NCI-H2029 treated with DMSO at 0.1 percent for 48 hours (cell line): ENCODE data around the gene SLC2A6.

Source experiments
- DNase-seq: peaks from one replicate; lab custom pipeline; 2025; lab: John Stamatoyannopoulos, UW

The SLC2A6 gene

GRCh38 chr9:133515615-133516255 is 36.8 kb upstream of the SLC2A6 start:
- DNase-seq = no peak

DNA sequence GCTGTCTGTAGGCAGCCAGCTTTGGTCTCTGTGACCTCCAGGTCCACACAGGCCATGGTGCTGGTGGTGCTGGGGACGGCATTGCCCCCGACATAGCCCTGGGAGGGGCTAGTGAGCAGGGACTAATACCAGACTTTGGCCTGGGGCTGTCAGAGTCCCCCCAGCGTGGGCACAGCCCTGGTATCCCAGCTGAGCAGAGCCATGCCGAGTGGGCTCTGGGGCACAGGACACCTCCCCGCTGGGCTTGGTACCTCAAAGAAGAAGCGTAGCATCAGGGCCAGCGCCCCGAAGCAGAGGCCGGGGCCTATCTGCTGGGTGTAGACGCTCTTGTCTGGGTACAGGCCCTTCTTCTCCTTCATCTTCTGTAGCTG is 36.3 kb upstream of the SLC2A6 start:
- DNase-seq = no peak

DNA sequence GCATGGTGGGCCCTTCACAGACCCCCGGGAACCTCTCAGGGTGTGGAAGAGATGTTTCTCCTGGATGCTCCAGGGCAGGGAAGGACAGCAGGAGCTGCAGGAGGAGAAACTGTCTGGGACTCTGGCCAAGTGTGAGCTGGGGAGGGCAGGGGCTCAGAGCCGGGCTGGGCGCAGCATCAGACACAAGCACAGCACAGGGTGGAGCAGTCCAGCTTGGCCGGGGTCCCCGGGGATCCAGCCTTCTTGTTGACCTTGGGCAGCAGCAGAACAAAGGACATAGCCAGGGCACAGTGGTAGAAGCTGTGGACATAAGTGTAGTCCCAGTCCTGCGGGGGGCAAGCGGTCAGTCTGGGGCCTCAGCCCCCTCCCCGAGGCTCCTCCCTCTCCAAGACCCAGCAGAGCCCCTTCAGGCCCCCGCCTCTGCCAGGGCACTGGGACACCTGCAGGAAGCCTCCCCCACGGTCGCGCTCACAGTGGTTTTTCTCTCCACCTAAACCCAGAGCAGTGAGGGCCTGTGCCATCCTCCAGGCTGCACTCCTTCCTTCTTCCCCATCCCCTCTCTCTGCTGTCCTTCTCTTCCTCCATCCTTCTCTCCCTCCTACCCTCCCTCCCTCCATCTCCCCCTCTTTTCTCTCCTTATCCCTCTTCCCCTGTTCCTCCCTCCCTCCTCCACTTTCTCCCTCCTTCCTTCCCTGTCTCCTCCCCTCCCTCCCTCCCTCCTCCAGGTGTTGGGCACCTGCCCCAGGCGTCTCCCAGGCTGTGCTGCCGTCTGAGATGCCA is 35.8 kb upstream of the SLC2A6 start:
- peak; percentile 85 for DNase-seq

- DNase-seq = no peak
Observed at GRCh38 chr9:133513214-133514100, 34.6 kb upstream of the SLC2A6 start.

DNA sequence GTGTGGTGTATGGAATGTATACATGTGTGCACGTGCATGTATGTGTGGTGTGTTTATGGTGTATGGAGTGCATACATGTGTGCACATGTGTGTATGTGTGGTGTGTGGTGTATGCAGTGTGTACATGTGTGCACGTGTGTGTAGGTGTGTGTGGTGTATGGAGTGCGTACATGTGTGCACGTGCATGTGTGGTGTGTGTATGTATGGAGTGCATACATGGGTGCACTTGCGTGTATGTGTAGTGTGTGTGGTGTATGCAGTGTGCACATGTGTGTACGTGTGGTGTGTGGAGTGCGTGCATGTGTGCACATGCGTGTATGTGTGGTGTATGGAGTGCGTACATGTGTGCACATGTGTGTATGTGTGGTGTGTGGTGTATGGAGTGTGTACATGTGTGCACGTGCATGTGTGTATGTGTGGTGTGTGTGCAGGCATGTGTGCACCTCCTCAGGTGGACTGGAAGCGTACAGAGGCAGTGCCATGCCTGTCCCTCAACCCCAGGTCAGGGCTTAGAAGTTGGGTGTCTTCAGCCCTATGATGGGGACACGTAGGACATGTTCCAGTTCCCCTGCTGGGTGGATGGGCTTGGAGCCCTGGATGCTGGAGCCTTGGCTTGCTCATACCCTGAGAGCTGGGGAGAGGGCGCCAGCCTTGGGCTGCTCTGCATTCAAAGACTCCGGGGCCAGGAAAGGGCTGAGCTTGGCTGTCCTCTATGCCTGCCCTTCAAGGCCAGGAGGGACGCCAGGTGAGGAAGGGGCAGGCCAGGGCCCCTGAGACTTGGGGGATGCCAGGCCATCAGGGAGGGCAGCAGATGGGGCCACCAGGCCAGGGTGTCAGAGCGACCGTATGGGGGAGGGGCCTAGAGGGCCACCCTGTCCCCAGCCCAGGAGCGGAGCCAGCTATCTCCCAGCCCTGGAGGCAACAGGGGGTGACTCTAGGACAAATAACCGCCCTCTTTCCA is 33.6 kb upstream of the SLC2A6 start:
- DNase-seq = no peak

- no peak for DNase-seq
Observed at GRCh38 chr9:133511607-133512006, 32.7 kb upstream of the SLC2A6 start.

DNA sequence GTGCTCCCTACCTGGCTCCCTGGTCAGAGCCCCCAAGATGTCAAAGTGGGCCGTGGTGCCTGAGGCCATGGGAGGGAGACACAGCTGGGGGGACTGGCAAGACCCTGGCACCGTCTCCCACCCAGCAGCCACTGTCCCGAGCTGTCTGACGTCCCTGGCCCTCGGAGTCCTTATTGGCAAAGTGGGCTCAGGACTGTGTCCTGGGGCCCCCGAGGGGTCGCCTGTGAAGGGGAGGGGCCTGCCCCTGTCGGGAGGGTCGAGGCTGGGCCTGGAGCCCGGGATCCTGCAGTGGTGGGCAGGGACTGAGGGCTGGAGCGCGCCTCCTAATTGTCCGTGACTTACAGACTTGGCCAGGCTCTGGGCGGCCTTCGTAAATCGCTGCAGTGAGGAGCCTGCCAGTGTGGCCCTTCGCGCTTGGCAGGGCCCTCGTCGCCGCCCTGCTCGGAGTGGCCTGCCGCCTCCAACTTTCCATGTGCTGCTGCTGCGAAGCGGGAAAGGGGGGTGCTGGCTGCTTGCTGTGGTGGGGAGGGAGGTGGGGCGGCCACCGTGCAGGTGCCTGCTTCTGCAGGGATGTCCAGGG is 32.1 kb upstream of the SLC2A6 start:
- DNase-seq = no peak

DNA sequence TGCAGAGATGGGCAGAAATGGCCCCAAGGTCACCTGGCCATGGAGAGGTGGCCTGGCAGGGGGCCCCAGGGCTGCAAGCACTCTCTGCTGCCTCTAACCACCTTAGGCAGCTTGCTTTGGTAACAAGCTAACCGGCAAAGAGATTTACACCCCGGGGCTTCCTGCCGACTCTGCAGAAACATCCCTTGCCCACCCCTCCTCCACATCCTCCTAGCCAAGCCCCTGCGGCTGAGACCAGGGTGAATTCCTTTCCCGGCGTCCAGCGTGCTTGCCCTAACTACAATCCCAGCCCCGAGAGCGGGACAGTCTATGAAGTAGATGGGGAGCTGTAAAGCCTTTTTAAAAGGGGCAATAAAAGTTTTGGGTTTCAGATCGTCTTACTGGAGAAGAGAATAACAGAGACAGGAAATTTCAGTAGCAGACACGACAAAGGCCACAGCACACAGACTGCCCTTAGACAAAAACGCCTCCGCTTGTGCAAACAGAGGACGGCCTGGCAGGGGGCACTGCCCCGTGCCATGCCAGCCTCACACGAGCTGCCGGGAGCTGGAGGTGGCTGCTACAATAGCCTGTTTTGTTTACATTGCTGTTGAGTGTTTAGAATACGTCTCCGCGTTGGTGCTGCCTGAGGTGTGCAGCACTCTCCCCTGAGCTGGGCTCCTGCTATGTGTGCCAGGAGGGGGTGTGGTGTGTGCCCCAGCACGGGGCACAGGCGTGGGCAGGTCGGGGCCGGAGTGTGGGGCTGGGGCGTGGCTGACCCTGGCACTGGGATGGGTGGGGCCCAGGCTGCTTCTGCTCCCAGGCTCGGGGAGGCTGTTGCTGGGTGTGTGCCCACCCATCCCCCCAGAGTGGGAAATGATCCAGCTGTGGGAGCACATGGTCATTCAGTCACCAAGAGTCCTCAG is 30.5 kb upstream of the SLC2A6 start:
- DNase-seq = peak; percentile 96

DNA sequence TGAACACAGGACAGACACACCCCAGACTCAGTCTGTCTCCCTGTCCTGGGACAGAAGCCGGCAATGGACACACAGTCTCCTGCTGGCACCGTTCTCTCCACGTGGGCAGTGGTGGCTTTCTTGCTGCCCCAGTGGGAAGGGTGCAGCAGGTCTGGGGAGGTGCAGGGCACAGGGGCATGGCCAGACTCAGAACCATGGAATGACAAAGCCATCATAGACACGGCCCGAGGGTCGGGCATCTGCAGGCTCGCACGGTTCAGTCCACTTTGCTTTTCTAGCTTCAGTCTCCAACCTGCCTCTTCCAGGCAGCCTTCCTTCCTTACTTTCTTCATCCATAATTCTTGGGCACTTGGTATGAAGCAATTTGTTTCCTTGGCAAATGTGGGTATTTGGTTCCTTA is 29.1 kb upstream of the SLC2A6 start:
- no peak for DNase-seq

DNA sequence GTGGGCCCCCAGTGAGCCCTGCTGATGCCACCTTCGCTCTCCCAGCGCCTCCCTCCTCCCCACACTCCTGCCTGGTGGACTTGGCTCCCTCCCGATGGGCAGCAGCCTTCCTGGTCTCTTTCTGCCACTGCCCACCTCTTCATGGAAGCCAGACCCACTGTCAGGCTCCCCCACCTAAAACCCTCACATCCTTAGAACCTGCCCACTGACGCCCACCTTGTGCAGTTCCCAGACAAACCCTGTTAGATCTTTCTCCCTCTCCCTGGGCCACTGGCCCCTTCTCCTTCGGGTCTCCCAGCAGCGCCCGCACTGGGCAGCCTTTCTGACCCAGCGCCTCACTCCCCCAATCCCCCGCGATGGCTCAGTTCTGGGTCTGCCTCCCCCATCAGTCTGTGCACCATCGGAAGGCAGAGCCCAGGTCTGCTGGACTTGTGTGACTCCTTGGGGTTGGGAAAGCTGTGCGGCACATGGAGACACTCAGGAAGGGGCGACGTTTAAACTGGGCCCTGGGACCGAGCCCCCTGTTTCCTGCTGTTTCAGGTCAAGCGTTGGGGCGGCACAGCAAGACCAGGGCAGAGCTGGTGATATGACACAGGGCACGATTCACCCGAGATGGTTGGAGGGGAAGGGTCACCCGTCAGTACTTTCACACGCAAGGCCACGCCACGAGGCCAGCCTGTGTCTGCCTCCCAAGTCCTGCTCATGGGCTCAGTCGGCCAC is 28.5 kb upstream of the SLC2A6 start:
- DNase-seq = no peak

DNA sequence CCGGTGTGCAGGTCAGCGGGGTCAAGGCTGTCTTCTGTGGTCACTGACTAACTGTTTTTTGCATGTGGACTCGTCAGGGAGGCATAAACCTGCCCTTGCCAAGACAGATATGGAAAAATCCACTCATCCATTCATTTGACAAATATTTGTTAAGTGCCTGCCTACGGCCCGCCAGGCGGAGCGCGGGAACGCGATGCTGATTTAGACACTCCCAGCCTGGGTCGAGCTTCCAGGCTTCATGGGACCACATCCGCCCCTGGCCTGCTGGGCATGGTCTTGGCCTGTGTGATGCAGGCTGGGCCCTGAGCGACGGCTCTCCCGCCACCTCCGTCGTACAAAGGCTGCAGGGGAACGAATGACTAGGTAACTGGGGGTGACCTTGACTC is 27.7 kb upstream of the SLC2A6 start:
- no peak for DNase-seq

DNA sequence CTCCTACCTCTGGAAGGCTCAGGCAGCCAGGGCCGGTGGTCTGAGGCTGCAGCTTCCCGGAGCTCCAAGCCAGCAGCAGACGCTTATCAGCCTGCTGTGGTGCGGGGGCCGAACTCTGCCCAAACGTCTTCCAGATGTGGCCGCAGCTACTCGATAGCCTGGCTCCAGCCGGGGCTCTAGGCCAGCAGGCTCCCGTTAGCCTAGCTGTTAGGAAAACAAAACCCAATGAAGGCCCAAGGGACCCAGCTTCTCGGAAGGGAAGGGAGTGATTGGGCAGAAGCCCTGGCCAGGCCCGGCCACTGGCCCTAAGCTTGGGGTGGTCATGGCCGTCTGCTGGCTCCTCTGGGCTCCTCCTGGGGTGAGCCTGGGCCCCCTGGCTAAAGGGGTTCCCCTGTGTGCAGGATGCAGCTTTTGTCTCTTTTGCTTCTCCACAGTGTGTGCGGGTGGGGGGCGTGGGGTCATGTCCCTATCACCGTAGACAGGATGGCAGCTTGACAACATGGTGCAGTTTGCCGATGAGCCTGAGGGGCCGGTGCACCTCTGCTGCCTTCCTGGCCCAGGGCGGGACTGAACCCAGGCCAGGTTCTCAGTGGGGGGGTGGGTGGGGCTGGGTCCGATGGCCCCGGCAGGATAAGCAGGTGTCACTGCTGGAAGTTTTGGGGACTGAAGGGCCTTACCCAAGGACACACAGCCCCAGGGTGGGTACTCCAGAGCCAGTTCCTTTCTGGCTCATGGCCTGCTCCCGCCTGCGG is 27.2 kb upstream of the SLC2A6 start:
- no peak for DNase-seq

DNA sequence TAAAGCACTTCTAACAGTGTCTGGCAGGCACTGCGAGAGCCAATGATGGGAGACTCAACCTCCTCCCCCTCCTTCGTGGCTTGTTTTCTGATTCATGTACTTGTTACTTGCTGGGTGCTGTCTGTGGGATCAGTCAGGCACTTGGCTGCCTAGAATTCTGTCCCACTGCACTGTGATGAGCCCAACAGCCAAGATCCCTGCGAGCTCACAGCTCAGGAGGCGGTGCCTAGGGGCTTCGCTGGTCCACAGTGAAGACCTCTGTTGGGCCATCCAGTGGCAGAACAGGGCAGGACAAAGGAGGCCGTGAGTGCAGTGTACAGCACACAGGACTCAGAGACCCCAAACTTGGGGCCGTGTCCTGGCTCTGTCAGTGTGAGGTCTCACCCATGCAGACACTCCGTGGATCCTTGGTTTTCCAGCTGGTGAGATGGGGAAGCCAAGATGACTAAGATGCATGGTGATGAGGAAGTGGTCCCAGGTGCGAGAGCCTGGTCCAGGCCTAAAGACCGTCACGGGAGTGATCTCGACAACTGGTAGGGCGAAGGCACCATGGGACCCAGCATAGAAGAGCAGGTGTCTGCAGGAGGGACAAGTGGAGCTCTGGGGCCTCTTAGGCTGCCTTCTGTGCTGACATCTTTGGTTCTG is 26.4 kb upstream of the SLC2A6 start:
- DNase-seq = no peak

DNA sequence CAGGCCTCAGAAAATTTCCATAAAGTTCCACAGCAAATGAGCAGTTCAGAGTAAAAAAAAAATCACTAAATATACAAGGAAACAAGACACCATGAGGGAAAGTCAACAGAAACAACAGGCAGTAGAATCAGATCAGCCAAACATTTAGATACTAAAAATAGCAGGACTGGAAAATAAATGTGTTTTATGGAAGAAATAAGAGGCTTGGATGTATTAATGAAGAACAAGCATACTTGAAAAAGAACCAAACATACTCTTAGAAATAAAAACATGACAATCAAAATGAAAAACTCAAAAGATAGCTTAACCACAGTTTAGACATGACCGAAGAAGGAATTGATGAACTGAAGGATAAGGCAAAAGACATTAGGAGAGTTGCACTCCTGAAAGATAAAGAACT is 23.2 kb upstream of the SLC2A6 start:
- no peak for DNase-seq

- no peak for DNase-seq
Observed at GRCh38 chr9:133499892-133500270, 21.0 kb upstream of the SLC2A6 start.

GRCh38 chr9:133499132-133499891 is 20.4 kb upstream of the SLC2A6 start:
- no peak for DNase-seq
